ENCODE measurements around the gene PI16.
A peak's percentile ranks its signal among the peaks of the same experiment; 100 is the strongest.
"Not testable (repeated sequence)": the region's sequence is repeated elsewhere in the genome, so short reads cannot be mapped to it uniquely, and the experiment has no call there.

Gene PI16

GRCh38 chr6:36973647-36974046, 19.1 kb downstream of the PI16 start:
- no peak for DNase-seq (ENCODE audit: low read depth in 4 of 4, low spot score in 1 of 4)

- DNase-seq (ENCODE audit: low read depth in 4 of 4, low spot score in 1 of 4), result no peak
Measured at GRCh38 chr6:36975231-36976006, 20.9 kb downstream of the PI16 start.

GRCh38 chr6:36976007-36976264, 21.4 kb downstream of the PI16 start:
- no peak for DNase-seq (ENCODE audit: low read depth in 4 of 4, low spot score in 1 of 4)

GRCh38 chr6:36976509-36976908, 22.0 kb downstream of the PI16 start:
- DNase-seq (ENCODE audit: low read depth in 4 of 4, low spot score in 1 of 4), result no peak

GRCh38 chr6:36976931-36977330, 22.4 kb downstream of the PI16 start:
- DNase-seq (ENCODE audit: low read depth in 4 of 4, low spot score in 1 of 4), result no peak

- no peak for DNase-seq (ENCODE audit: low read depth in 4 of 4, low spot score in 1 of 4)
Measured at GRCh38 chr6:36977470-36977941, 23.0 kb downstream of the PI16 start.

- DNase-seq (ENCODE audit: low read depth in 4 of 4, low spot score in 1 of 4), result no peak
Measured at GRCh38 chr6:36978421-36979346, 24.1 kb downstream of the PI16 start.

GRCh38 chr6:36979347-36979742, 24.8 kb downstream of the PI16 start:
- DNase-seq (ENCODE audit: low read depth in 4 of 4, low spot score in 1 of 4), result no peak

- DNase-seq (ENCODE audit: low read depth in 4 of 4, low spot score in 1 of 4), result no peak
Measured at GRCh38 chr6:36980129-36980528, 25.6 kb downstream of the PI16 start.

- no peak for DNase-seq (ENCODE audit: low read depth in 4 of 4, low spot score in 1 of 4)
Measured at GRCh38 chr6:36980876-36981619, 26.5 kb downstream of the PI16 start.

GRCh38 chr6:36983538-36983937, 29.0 kb downstream of the PI16 start:
- no peak for DNase-seq (ENCODE audit: low read depth in 4 of 4, low spot score in 1 of 4)

GRCh38 chr6:36984581-36985416, 30.3 kb downstream of the PI16 start:
- DNase-seq (ENCODE audit: low read depth in 4 of 4, low spot score in 1 of 4), result peak in 3 of 4 experiments; percentile 28 to 65 (median 31)

GRCh38 chr6:36985417-36985807, 30.9 kb downstream of the PI16 start:
- no peak for DNase-seq (ENCODE audit: low read depth in 4 of 4, low spot score in 1 of 4)

GRCh38 chr6:36985808-36986703, 31.5 kb downstream of the PI16 start, which contains the start of gene MTCH1:
MTCH1 (minus strand) TSS chr6:36986196; CDS start chr6:36986173, 23 bp downstream.
- peak; percentile 61 to 79 (median 76) for DNase-seq (ENCODE audit: low read depth in 4 of 4, low spot score in 1 of 4)

GRCh38 chr6:36986704-36987047, 32.1 kb downstream of the PI16 start:
- DNase-seq (ENCODE audit: low read depth in 4 of 4, low spot score in 1 of 4), result no peak

GRCh38 chr6:36989264-36989663, 34.7 kb downstream of the PI16 start:
- no peak for DNase-seq (ENCODE audit: low read depth in 4 of 4, low spot score in 1 of 4)

- not testable (repeated sequence) for DNase-seq (ENCODE audit: low read depth in 4 of 4, low spot score in 1 of 4)
Measured at GRCh38 chr6:36990401-36990800, 35.9 kb downstream of the PI16 start.

- no peak for DNase-seq (ENCODE audit: low read depth in 4 of 4, low spot score in 1 of 4)
Measured at GRCh38 chr6:36997811-36998722, 43.5 kb downstream of the PI16 start.

GRCh38 chr6:36998723-36999038, 44.1 kb downstream of the PI16 start:
- DNase-seq (ENCODE audit: low read depth in 4 of 4, low spot score in 1 of 4), result no peak
